GM23338 (cell line): ENCODE results near the gene DLG2.
A peak's percentile ranks its signal among the peaks of the same experiment; 100 is the strongest.

ENCODE experiments used
- CREB1 ChIP-seq: fragments of 250-450 bp; sonication (Bioruptor Pico); IDR thresholded peaks from 2 replicates; pipeline ENCODE4 v1.5.0; 2020; ENCODE audit warnings: low read depth, mild to moderate bottlenecking, moderate library complexity
- EZH2 ChIP-seq: fragments of 200-600 bp; sonication (generic); IDR thresholded peaks from one replicate; pipeline ENCODE4 v1.8.0; 2017; ENCODE audit warnings: antibody characterized with exemption, mild to moderate bottlenecking, low read depth; ENCODE audit not compliant: unreplicated experiment
- JUNB ChIP-seq: IDR thresholded peaks from one replicate; pipeline ENCODE4 v1.6.1; 2016; ENCODE audit warnings: antibody characterized with exemption; ENCODE audit not compliant: unreplicated experiment
- POLR2AphosphoS5 ChIP-seq: IDR thresholded peaks from 2 replicates; pipeline ENCODE4 v1.6.1; 2016; ENCODE audit warnings: antibody characterized with exemption, low read depth
- REST ChIP-seq: IDR thresholded peaks from one replicate; pipeline ENCODE4 v1.6.1; 2018; ENCODE audit warnings: antibody characterized with exemption; ENCODE audit not compliant: unreplicated experiment
- STAT1 ChIP-seq: IDR thresholded peaks from one replicate; pipeline ENCODE4 v1.6.1; 2016; ENCODE audit warnings: antibody characterized with exemption; ENCODE audit not compliant: unreplicated experiment
- TF ChIP-seq, protein P1 (sequence below), 2 experiments: fragments of 200-600 bp in 1 of 2; sonication (generic) in 1 of 2; conservative IDR thresholded peaks; 2 replicates each; pipeline versions ENCODE4 v1.5.1 to v1.6.1; 2016 to 2017; ENCODE audit warnings: antibody characterized with exemption in 2 of 2, low read depth in 2 of 2, mild to moderate bottlenecking in 2 of 2, moderate library complexity in 1 of 2

- TF ChIP-seq EZH2 (no peak), JUNB (no peak), STAT1 (no peak), POLR2AphosphoS5 (no peak), REST (no peak), CREB1 (CRISPR knock-in tag) (no peak)
- TF ChIP-seq, protein P1, sequence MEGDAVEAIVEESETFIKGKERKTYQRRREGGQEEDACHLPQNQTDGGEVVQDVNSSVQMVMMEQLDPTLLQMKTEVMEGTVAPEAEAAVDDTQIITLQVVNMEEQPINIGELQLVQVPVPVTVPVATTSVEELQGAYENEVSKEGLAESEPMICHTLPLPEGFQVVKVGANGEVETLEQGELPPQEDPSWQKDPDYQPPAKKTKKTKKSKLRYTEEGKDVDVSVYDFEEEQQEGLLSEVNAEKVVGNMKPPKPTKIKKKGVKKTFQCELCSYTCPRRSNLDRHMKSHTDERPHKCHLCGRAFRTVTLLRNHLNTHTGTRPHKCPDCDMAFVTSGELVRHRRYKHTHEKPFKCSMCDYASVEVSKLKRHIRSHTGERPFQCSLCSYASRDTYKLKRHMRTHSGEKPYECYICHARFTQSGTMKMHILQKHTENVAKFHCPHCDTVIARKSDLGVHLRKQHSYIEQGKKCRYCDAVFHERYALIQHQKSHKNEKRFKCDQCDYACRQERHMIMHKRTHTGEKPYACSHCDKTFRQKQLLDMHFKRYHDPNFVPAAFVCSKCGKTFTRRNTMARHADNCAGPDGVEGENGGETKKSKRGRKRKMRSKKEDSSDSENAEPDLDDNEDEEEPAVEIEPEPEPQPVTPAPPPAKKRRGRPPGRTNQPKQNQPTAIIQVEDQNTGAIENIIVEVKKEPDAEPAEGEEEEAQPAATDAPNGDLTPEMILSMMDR (conservative IDR thresholded peaks at IDR 0.05; ENCODE audit: low read depth in 2 of 2), result peak; percentile 54 to 55
These were observed 1903.1 kb downstream of the DLG2 start for GRCh38 chr11:83723999-83724398.
